NCI-H1048 (cell line): ENCODE data around the gene GARIN1A.

Experiments used
- DNase-seq: peaks from one replicate; lab custom pipeline; 2025; lab: John Stamatoyannopoulos, UW

GARIN1A gene

DNA sequence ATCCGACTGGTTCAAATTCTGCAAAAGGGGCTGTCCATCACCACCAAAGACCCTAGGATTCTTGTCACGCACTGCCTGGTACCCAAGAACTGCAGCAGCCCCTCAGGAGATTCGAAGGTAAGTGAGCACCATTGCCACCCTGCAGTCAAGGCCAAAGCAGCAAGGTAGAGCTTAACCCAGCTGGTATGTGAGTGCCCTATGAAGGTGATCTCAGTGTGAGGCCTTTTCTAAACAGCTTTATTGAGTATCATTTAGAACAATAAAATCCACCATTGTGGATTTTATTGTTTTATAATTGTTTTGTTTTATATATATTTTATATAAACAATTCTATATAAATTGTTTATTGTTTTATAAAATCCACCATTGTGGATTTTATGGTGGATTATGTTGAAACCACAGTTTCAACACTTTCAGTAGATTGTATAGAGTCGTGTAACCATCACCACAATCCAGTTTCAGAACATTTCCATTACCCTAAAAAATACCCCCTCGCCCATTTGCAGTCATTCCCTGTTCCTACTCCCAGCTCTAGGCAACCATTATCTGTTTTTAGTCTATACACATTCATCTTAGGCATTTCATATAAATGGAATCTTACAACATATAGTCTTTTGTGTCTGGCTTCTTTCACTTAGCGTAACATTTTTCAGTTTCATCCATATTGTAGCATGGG, 47.0 kb downstream of the GARIN1A start:
- no peak for DNase-seq

DNA sequence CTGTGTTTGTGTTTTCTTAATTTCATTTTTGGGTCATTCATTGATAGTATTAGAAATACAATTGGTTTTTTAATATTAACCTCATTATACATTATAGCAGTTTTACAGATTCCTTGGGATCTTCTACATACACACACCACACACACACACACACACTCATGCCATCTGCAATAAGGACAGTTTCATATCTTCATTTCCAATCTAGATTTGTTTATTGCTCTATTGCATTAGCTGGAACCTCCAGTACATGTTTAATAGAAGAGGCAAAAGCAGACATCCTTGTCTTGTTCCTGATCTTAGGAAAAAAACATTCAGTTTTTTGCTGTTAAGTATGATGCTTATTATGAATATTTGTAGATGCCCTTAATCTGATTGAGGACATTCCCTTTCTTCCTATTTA, 49.3 kb downstream of the GARIN1A start:
- no peak for DNase-seq
